Myometrial cell (primary cell): ENCODE results near the gene OR2L13. TPM values are rescaled to one million over a fixed set of nuclear protein-coding genes. Genes with fewer than 3 reads are reported as not detected.

ENCODE experiments used
- total RNA-seq: library from RNA; depleted of rRNA; stranded (reverse); fragments of >200 nt; gene quantifications from 2 replicates; pipeline ENCODE4 v1.2.3, GENCODE V29; 2015

Gene OR2L13, protein sequence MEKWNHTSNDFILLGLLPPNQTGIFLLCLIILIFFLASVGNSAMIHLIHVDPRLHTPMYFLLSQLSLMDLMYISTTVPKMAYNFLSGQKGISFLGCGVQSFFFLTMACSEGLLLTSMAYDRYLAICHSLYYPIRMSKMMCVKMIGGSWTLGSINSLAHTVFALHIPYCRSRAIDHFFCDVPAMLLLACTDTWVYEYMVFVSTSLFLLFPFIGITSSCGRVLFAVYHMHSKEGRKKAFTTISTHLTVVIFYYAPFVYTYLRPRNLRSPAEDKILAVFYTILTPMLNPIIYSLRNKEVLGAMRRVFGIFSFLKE
- total RNA-seq: not detected in 2 replicates

DNA sequence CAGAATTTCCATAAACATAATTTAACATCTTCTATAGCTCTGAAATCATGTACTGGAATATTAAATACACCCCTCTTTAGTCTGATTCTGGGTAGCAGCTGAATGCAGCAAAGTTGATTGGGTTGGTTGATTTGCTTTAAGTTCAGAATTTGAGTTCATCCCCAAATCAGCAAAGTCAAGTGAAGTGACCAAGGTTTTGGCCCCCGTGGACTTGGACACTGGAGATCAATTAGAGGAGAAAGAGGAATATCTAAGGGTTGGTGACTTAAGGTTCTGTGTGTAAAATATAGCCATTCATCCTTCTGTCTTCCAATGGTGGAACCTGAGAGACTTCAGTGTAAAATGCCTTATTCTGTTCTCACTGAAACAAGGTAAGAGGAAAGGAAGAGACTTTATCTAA is at the start of gene OR2L13:
OR2L13 (plus strand) TSS at position 301 of the 400 bp plus-strand sequence. CDS start 4,192 bp downstream, outside the sequence.

DNA sequence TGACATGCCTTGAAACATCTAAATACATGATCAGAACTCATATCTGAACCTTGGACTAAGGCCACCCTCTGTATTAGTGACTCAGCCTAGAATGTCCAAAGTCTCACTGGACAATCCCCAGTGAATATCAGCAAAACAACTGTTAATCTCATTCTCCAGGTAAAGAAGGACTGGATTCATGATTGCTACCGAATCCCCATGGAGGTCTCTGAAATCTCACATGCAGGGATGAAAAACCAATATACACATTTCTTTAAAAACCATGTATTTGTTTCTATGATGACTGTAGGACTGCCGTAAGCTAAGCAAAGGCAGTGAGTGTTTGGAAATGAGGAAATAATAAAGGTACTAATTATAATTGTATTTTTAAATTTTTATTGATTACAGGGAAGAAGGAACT is 48.4 kb upstream of the OR2L13 start, which contains the start of gene OR2L3:
OR2L3 (plus strand) TSS at position 301 of the 400 bp plus-strand sequence. CDS start 13,846 bp downstream, outside the sequence.

GRCh38 chr1:248144513-248145198 is 49.7 kb downstream of the OR2L13 start, which contains the start of gene OR2M5:
Gene OR2M5 (plus strand): TSS chr1:248145148. CDS start chr1:248145148, 0 bp downstream.

Other genes with a start within 250 kb of the OR2L13 start
- 0.29 TPM in 1 of 2 replicates, not detected in the other for gene TRIM58, start 238.0 kb upstream of the OR2L13 start, total RNA-seq
- not detected in 2 replicates for gene OR2W3, start 199.6 kb upstream of the OR2L13 start, total RNA-seq
- not detected in 2 replicates for gene OR2T8, start 174.9 kb upstream of the OR2L13 start, total RNA-seq
- not detected in 2 replicates for gene OR2AJ1, start 170.3 kb upstream of the OR2L13 start, total RNA-seq
- gene OR2L8, start 146.3 kb upstream of the OR2L13 start, total RNA-seq: not detected in 2 replicates
- gene OR2AK2, start 130.0 kb upstream of the OR2L13 start, total RNA-seq: not detected in 2 replicates
- not detected in 2 replicates for gene OR2L5, start 81.5 kb upstream of the OR2L13 start, total RNA-seq
- gene OR2L2, start 65.1 kb upstream of the OR2L13 start, total RNA-seq: not detected in 2 replicates
- not detected in 2 replicates for gene OR2L3, start 48.3 kb upstream of the OR2L13 start, total RNA-seq
- not detected in 2 replicates for gene OR2M5, start 50.0 kb downstream of the OR2L13 start, total RNA-seq
- gene OR2M2, start 79.6 kb downstream of the OR2L13 start, total RNA-seq: not detected in 2 replicates
- not detected in 2 replicates for gene OR2M3, start 102.1 kb downstream of the OR2L13 start, total RNA-seq
- gene OR2M4, start 136.2 kb downstream of the OR2L13 start, total RNA-seq: not detected in 2 replicates
- not detected in 2 replicates for gene OR2T33, start 182.8 kb downstream of the OR2L13 start, total RNA-seq
- gene OR2T12, start 208.2 kb downstream of the OR2L13 start, total RNA-seq: not detected in 2 replicates
- gene OR2M7, start 229.4 kb downstream of the OR2L13 start, total RNA-seq: not detected in 2 replicates